Measurements from ENCODE around the gene TRAPPC2.
"Not testable (repeated sequence)": the region's sequence is repeated elsewhere in the genome, so short reads cannot be mapped to it uniquely, and the experiment has no call there.

TRAPPC2 gene

DNA sequence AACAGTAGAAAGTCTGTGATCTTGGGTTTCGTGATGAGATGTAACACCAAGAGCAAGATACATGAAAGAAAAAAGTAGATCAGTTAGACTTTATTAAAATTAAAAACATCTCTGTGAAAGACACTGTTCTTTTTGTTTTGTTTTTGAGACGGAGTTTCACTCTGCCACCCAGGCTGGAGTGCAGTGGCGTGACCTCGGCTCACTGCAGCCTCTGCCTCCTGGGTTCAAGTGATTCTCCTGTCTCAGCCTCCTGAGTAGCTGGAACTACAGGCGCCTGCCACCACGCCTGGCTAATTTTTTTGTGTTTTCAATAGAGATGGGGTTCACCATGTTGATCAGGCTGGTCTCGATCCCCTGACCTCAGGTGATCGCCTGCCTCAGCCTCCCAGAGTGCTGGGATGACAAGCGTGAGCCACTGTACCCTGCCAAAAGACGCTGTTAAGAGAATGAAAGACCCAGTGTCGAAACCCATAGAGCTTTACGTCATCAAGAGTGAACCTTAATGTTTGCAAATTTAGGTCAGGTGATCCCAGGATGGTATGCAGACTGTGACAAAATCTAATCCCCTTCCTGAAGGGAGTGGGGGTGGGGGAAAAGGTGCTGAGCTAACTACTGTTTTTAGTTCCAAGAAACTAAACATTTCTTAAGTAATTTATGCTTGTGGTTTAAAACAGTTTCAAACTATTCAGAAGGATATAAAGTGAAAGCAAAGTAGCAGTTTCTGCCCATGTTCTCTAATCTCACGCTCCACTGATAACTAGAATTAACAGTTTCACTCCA lies 8.2 kb upstream of the TRAPPC2 start:
- DNase-seq: no peak

DNA sequence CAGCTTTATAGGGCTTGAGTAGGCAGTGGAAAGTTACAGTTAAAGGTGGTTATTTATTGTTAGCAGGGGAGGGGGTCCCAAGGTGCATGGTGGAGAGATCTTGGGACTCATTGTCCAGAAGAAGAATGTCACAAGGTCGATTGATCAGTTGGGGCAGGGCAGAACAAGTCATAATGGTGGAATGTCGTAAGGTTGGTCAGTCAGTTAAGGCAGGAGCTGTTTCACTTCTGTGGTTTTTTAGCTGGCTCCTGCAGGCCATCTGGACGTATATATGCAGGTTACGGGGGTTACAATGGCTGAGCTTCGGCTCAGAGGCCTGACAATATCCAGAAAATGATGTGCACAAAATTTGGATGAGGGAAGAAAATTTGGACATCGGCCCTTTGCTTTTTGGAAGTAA lies 7.3 kb upstream of the TRAPPC2 start:
- DNase-seq: no peak

GRCh38 chrX:13733506-13733905 lies 914 bp downstream of the TRAPPC2 start:
- DNase-seq: no peak

DNA sequence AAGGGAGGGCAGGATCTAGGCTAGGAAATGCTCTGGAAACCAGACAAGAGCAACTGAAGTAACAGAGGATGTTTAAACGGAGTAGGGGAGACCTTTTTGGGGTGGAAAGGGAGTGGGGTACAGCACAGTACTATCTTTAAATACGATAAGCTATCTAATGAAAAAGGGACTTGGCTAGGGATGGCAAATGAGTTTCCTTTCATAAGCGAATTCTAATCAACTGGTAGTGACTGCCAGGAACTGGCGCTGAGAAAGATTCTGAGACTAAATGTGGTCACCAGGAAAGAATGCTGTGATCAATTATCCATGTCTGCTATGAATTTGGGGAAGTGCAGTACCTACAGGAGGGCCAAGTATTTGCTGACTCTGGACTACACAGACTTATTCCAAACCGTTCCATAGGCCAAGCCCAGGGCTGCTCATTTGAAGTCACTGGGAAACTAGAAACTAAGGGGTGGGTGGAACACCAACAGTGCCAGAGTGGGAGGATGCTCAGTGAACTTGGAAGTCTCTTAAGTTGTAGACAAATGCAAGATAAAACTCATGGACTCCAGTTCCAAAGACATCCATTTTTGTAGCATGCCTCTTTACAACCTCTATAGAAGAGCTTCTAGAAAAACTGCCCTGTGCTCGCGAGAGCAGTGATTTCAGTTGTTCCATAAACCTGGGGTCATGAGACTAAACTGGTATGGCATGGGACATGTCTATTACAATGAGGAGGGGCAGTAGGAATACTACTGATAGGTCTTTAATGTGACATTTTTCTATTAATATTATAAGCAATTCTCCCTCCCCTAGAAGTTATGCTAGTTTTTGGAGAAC lies 2.0 kb downstream of the TRAPPC2 start:
- DNase-seq: no peak

GRCh38 chrX:13730523-13730922 lies 3.9 kb downstream of the TRAPPC2 start:
- not testable (repeated sequence) for DNase-seq

DNA sequence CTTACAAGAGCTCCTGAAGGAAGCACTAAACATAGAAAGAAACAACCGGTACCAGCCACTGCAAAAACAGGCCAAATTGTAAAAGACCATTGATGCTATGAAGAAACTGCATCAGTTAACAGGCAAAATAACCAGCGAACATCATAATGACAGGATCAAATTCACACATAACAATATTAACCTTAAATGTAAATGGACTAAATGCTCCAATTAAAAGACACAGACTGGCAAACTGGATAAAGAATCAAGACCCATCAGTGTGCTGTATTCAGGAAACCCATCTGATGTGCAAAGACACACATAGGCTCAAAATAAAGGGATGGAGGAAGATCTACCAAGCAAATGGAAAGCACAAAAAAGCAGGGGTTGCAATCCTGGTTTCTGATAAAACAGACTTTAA lies 7.8 kb downstream of the TRAPPC2 start:
- not testable (repeated sequence) for DNase-seq

DNA sequence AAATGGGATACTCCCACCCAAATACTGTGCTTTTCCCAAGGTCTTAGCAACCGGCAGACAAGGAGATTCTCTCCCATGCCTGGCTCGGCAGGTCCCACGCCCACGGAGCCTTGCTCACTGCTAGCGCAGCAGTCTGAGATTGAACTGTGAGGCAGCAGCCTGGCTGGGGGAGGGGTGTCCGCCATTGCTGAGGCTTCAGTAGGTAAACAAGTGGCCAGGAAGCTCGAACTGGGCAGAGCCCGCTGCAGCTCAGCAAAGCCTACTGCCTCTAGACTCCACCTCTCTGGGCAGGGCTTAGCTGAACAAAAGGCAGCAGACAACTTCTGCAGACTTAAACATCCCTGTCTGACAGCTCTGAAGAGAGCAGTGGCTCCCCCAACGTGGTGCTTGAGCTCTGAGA lies 9.5 kb downstream of the TRAPPC2 start:
- peak; percentile 24 for DNase-seq

DNA sequence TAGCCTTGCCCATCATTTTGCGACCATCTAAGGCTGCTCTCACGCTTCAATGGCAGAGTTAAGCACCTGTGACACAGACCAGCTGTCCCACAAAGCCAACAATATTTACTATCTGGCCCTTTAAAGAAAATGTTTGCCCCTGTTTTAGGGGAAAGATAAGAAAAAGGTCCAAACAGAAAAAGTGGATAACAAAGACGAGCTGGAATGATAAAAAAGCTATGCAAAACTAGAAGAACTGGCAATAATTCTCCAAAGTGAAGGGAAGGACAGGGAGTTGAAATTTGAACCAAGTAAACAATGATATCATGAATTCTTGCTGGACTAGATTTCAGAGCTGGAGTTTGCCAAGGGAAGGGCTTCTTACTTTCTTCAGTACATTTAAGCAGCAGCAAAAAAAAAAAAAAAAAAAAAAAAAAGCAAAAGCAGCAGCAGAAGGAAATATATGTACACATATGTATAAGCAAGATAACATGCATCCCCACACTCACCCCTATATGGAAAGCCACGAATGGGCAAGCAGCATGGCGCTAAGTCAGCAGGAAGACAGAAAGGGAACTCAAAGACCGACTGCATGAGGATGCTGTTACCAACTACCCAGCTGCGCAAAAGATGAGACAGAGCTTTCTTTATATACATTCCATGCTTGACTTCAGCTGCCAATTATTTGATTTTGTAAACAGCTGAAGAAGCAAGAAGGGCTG lies 12.5 kb downstream of the TRAPPC2 start:
- peak; percentile 21 for DNase-seq

DNA sequence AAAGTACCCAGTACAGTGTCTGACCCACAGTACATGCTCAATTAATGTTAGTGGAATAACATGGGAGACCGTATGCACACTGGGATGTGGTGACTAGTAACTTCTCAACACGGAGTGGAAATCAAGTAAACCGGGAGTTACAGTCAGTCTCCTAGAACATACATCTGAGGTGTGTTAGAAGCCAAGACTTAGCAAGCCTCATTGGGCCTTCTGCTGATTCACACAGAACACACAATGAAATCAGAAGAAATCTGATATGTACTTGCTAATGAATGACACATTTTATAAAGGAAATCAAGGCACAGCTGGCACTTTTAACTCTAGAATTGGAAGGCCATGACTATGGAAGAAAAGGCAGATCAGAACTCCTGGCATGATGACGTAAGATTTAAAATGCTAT lies 13.0 kb downstream of the TRAPPC2 start:
- no peak for DNase-seq

GRCh38 chrX:13719192-13719856 lies 15.1 kb downstream of the TRAPPC2 start:
- no peak for DNase-seq

DNA sequence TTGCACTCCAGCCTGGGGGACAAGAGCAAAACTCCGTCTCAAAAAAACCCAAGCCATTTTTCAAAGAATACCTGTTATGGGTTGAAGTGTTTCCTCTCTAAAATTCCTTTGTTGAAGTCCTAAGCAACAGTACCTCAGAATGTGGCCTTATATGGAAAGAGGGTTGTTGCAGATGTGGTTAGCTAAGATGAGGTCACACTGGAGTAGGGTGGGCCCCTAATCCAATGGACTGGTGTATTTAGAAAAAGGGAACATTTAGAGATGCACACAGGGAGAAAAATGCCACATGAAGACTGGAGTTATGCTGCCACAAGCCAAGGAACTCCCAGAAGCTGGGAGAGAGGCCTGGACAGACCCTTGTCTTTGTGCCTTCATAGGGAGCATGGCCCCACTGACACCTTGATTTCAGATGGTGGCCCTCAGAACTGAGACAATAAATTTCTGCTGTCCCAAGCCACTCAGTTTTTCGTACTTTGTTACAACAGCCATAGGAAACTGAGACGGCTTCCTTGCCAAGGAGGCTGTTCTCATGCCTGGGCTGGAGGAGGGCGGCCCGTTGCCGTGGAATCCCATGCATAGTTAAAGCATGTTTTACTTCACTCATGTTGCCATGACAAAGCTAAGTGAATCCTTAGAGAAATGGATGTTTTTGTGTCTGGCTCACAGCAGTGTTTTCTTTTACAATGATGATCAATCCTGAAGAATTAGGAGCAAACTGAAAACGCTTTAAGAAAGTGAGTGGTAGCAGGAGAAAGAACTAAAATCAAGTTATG lies 16.5 kb downstream of the TRAPPC2 start:
- no peak for DNase-seq

GRCh38 chrX:13716905-13717304 lies 17.5 kb downstream of the TRAPPC2 start:
- peak; percentile 1 for DNase-seq

GRCh38 chrX:13716455-13716854 lies 18.0 kb downstream of the TRAPPC2 start:
- DNase-seq: no peak

DNA sequence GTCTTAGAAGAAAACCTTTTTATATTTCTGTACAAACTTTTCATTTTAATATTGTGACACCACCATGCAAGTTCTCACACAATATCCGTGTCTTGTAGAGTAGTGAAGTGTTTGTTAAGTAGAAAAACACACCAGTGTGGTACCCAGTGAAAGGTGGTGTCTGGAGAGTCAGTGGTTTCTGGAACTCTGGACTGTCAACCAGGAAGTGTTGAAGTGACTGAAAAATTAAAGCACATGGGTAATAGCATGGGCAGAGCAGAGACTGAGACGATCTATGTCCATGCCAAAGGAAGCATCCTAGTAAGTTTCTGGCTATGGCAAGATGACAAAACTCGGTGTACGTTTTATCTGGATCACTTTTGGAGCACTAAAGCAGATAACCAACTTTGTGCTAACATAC lies 23.3 kb downstream of the TRAPPC2 start:
- DNase-seq: no peak

DNA sequence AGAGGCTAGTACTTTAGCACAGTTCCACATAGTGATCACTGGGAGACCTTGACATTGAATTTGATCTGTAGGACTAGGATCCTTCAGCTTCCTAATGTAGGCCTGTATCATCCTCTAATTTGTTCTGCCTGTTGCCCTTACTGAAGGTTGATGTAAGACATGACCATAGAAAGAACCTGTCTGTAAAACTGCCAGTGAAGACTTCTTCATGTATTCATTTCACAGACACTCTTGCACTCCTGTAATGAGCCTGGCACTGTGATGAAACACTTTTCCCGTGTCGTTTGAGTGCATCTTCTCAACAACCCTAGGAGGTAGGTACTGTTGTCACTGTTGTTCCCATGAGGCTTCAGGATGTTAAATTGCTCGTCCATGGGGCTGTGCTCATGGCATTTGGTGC lies 30.8 kb downstream of the TRAPPC2 start:
- DNase-seq: no peak

DNA sequence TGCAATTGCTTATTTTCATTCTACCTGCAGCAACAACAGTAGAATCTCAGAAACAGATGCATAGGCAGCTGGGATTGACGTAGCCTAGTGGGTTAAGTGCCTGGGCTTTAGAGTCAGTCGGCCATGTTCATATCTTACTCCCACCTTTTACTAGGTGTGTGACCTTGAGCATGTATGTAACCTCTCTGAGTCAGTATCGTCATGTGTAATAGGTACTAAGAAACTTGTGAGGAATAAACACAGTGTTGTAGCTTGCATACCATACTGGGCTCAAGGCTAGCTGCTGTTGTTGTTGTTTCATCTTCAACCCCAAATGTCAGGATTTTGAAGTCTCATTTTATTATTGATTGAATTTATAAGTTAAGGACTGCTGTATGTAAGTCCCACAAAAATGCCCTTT lies 31.3 kb downstream of the TRAPPC2 start:
- no peak for DNase-seq

DNA sequence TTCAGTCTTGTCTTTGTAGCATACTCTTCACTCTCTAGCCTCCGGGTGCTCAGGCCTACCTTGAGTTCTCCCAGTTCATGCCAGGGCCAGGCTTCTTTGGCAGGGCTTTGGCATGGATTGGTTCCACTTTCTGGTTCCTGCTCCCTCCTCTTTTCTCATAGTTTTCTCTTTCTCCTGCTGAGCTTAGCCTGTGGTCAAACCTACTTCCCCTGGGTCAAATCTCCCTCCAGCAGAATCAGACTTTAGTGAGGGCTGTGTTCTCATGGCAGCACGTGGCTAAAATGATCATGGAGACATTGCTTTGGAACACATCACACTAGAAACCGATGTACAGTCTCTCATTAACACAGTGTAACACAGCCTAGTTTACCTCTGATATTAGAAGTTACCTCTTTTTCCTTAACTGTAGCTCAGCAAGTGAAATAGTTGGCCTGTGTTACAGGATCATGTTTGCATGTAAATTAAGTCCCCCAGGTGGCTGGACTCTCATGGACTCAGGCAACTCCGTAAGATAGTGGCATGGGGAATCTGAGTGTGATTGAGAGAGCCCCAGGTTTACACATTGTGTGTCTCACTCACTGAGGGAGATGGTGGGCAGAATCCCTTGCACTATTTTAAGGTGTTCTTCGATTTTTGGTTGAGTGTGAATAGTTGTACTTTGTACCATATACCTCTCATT lies 32.2 kb downstream of the TRAPPC2 start:
- DNase-seq: no peak

GRCh38 chrX:13700380-13700779 lies 34.0 kb downstream of the TRAPPC2 start:
- DNase-seq: no peak

GRCh38 chrX:13699183-13699826 lies 35.1 kb downstream of the TRAPPC2 start:
- no peak for DNase-seq

GRCh38 chrX:13698432-13698831 lies 36.0 kb downstream of the TRAPPC2 start:
- no peak for DNase-seq

DNA sequence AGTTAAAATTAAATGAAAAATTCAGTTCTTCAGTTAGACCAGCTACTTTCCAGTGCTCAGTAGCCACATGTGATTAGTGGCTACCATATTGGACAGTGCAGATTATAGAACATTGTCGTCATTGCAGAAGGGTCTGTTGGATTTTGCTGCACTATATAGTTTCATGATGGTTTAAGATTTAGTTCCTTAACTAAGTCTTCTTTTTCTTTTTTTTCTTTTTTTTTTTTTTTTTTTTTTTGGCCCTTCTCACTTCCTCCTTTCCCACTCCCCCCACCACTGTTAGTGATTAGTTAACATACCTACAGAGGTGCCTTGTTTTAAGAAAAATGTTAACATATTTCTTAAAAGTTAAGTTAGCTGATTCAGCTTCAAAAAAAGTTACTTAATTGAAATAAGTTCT lies 36.4 kb downstream of the TRAPPC2 start:
- DNase-seq: no peak
